Ammon's horn (tissue), 1 donor: Measurements from ENCODE around the gene CARMIL1.
"Not testable (repeated sequence)": the region's sequence is repeated elsewhere in the genome, so short reads cannot be mapped to it uniquely, and the experiment has no call there.

Experiments used
- DNase-seq: peaks from one replicate; pipeline ENCODE4 v3.0.0-alpha.2; 2016; ENCODE audit warnings: low spot score

The CARMIL1 gene

GRCh38 chr6:25277857-25278256 is 1.3 kb upstream of the CARMIL1 start:
- no peak for DNase-seq

DNA sequence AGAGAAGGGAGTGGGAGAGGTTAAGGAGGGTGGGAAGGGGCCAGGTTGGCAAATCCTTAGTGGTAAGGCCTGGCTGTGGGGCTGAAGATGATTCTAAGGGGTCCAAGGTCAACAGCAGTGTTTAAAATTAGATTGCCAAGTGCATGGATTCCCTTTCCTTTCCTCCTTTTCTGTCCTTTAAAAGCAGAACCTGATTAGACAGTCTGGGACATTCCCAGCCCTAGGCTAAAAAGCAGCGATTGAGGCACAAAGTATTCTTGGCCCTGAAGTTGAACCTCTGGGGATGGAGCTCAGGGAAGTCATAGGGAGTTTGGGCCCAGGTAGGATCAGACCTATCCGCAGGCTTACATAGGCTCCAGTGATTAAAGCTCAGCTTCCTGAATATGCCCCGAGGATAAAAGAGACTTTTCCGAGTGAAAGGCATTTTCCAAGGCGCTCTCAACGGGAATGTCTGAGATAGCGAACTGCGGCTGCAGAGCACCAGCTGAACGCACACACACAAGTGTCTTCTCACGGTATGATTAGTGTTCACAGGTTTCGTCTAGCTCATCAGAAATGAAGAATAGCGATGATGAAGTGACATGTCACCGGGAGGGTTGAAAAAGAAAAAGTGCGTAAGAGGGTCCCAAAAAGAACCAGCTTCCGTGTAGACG is 787 bp upstream of the CARMIL1 start:
- no peak for DNase-seq

DNA sequence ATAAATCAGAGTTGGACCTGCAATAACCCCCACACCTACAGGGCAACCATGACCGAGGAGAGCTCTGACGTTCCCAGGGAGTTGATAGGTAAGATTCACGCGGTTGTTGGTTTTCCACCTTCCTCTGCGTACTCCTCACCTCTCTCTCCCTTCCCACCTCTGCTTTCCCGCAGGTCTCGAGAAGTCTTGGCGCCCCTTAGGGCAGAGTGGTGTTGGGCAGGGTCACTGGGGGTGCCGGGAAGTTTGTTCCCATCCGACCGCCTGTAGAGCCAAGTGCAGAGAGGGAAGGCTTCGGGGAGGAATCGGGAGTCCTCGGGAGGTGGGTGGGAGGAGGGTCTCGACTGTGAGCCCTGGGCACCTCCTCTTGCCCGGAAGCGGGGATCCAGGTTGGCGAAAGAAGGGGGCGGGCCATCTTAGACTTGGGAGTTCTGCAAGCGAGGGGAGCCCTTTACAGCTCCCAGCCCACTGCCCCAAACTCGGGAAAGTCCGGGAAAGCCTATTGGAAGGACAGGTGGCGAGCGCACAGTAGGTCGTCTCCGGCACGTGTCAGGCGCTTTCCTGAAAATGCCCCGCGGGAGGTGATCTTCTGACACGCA is 672 bp downstream of the CARMIL1 start:
- no peak for DNase-seq

GRCh38 chr6:25280344-25281074 is 1.3 kb downstream of the CARMIL1 start:
- no peak for DNase-seq

DNA sequence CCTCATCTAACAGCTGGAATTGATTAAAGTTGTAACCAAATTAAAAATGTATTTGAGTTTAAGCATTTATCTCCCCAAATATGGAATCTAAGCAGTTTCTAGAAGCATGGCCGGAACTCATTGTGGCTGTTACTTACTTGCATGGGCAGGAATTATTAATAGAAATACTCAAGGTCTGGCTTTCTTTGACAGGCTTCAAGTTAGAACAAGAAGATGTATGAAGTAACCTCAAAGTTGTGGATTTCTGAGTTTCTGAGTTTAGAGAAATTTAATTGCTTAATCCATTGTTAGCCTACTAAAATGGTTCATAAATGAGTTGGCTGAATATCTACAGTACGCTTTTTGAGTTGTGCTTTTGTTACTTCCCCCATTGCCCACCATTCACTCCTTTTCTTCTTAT is 7.7 kb downstream of the CARMIL1 start:
- DNase-seq = no peak

DNA sequence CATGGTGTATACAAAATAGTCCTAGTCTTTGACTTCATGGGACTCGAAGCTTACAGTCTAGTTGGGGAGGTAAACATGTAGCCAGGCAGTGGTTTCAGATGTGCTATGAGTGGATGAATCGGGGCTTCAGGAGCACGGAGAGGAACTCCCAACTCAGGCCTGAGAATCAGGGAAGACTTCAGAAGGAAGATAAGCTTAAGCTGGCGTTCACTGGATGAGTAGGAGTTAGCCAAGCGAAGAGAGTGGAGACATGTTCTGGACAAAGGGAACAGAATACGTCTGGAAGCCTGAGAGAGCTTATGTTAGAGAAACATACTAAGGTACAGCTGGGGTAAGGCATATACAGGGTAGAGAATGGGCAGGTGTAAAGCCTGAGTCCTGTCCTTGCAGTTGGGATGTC is 8.8 kb downstream of the CARMIL1 start:
- no peak for DNase-seq

DNA sequence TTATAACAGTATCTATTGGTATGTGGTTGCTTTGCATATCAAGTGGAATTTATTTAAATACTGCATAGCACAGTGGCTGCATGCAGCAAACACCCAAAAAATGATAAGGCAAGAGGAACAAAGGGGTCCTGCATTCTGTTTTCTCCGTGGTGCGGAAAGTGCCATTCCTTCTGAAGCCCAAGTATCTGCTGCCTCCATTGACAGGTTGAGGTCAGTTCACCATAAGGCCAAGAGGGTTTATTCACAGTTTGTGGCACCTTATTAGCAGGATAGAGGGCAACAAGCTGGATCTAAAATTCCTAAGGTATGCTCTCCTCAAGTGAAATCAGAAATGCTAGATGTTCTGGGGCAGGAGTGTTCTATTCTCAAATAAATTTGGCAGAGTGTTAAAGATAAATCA is 9.3 kb downstream of the CARMIL1 start:
- no peak for DNase-seq

DNA sequence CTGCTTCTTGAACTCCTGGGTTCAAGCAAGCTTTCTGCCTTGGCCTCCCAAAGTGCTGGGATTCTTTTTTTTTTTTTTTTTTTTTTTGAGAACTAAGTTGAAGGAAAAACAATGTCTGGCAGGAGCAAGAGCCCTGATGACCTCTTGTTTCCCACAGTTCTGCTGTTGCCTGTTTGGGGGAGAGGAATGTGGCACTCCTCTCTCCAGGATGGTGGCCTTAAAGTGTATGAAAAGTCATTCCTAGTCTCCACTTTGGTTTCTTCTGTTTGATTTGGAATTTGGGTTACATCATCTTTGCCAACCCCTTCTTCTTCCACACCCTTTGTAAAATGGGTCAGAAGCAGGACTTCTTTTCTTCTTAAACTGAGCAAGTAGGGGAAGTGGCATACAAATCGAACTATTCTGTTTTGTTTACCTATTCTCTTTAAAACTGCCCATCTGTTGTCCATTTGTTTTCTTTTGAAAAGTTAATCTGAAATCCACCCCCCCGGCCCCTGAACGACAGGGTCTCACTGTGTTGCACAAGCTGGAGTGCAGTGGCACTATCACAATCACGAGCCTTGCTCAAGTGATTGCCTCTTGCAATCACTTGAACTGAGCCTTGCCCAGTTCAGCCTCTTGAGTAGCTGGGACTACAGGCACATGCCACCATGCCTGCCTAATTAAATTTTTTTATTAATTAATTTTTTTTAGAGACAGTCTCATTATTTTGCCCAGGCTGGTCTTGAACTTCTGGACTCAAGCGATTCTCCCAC is 11.3 kb downstream of the CARMIL1 start:
- no peak for DNase-seq

DNA sequence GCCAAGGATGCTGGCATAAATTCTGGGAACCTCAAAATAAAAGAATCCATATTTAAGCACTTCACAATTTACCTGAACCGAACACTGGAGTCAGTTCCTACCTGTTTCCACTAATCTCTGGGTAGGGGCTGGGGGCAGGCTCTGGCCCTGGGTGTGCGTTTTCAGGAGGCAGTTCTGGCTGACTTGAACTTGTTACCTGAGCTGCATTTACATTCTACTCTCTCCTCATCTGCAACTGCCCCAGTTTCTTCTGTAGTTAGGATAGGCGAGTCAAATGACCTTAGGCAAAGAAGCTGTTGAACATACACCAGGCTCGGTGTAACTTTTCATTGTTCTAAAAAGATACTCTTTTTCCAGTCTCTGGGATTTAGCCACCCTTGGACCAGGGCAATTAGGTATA is 13.2 kb downstream of the CARMIL1 start:
- no peak for DNase-seq

DNA sequence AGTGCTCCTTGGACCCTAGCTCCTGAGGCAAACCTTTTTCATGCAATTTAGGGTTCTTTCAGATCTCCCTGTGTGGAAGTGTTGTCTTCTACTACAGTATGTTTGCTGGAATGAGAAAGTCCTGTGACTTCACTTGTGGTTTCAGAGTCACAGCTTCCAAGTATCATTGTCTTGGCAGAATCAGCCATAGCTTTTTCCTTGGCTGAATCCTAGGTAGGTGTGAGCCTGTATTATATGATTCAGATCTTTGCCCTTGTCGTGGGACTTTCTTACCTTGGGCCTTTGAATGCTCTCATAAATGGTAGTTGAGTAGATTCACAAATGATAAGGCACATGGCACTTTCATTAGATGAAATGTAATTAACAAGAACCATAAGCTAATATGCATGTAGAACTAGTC is 16.5 kb downstream of the CARMIL1 start:
- no peak for DNase-seq

- DNase-seq = no peak
These were observed 17.2 kb downstream of the CARMIL1 start for GRCh38 chr6:25296217-25296905.

DNA sequence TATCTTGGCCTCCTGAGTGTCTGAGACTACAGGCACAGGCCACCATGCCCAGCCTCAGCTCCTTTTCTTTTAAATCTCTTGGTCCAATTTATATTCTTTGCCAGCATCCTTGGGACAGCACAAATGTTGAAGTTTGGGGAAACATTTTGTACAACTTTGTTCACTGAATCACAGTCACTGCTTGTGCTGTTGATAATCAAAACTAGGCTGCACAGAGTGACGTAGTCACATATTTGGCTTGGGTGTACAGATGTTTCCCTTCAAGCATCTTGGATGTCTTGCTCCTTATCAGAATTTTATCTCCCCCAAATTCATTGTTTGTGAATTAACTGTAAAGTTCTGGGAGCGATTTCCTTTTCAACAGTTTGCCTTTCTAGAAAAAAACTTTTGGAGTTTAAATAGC is 17.9 kb downstream of the CARMIL1 start:
- DNase-seq = no peak

DNA sequence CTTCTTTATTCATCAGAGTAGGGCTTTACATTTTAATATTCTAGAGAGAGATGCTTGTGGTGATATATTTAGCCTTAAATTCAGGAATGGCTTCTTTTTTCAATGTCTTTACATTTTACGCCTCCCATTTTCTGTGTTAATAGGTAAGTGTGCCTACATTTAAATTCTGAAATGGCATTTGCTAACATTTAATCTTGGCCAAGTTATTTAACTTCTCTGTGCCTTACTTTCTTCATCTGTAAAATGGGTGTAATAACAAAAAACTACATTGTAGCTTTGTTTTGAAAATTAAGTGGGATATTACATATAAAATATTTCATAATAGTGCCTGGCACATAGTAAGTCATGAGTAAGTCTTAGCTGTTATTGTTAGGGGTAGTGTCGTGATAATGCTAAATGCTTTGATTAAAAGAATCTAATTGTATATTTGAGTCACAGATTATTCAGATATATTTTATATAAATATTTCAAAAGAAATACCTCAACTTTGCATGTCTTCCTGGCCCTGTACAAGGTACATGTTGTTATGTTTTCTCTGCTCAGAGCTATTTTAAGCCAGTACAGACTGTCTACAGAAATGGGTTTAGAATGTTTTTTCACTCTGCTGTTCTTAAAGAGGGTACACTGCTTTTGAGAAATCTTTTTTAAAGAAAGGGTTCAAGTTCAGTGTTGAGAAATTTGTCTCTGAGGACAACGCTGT is 18.8 kb downstream of the CARMIL1 start:
- no peak for DNase-seq

GRCh38 chr6:25298523-25298865 is 19.3 kb downstream of the CARMIL1 start:
- DNase-seq = not testable (repeated sequence)

DNA sequence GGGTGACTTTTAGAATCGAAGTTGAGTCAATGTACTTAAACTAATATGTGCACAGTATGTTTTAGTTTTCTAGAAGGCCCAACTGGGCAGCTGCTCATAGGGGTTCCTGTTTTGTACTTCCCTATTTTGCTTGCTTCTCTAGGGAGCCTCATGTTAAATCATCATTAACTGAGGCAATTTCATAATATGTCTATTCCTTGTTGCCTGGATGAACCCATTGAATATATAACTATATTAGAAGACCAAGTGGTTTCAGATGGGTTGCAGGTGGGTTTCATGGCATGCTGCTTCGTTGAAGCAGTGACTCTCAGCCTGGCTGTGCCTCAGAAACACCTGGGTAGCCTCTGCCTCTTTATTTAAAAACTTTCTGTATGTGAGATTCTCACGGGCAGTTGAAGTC is 22.2 kb downstream of the CARMIL1 start:
- no peak for DNase-seq

DNA sequence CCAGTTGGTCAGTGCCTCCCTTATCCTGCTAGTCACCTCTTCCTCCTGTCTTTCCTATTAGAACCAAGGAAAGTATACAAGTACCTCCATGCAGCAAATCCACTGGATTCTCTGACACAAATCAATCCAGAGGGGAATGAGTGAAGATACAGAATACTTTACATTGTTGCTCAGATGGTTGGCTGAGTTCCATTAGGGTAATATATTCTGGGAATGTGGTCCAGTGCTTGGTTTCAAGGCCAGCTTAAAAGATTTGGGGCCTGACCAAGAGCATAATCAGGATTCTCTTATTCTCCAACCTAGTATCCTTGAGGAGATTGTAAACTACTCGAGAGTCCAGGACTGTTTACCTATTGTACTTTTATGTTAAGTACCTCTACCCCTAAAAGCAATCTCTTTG is 23.0 kb downstream of the CARMIL1 start:
- no peak for DNase-seq

DNA sequence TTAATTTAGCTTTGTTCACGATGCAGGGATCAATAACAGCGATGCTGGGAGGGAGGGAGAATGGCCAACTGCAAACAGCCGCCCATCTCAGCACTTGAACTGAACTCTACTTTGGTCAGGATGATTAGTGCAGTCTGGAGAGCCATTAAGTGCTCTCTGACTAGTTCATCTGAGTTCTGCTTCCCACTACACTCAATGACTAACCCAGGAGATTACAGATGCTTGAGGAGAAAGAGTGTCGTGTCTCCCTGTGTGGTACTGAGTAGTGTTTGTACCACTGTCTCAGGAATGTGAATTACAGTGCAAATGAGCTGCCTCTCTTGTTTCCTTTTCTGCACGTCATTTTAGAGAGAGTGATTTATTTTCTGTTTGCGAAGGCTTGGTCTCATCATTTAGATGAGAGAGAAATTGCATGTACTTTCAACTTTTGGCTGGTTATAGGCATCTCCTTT is 23.5 kb downstream of the CARMIL1 start:
- no peak for DNase-seq

GRCh38 chr6:25303254-25303653 is 24.1 kb downstream of the CARMIL1 start:
- DNase-seq = no peak

DNA sequence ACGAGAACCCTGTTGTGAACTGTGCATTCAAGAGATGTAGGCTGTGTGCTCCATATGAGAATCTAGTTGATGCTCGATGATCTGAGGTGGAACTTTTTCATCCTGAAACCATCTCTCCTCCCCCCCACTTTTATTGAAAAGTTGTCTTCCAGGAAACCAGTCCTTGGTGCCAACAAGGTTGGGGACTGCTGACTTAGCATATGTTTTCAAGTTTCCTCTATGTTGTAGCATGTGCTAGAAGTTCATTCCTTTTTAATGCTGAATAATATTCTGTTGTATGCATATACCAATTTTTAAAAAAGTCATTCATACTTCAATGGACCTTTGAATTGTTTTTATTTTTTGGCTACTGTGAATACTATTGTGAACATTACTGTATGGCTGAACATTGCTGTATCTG is 27.2 kb downstream of the CARMIL1 start:
- no peak for DNase-seq

DNA sequence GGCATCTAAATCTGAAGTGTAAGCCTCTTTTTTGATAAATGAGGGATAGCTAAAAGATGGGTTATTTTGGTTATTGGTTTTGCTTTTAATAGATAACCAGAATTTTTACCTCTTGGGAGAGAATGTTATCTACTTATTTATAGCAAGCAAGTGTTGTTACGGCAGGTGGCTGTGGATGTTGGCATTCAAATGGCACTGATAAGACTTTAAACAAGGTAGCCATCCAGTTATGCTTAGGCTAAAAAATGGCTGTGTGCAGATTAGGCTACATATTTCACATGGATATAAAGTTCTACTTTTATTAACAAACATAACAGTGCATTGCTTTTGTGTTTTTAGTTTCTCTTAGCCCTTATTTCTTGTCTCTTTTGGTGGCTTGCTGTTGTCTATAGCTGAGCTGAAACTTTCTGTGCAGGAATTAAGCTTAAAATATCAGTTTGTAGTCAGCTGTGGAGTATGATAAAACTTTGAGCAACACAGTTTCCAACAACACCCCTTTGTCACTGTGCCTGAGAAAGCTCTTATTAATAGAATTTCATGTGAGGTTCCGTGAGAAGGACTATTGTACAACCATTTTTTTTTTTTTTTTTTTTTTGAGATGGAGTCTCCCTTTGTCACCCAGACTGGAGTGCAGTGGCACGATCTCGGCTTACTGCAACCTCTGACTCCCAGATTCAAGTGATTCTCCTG is 28.8 kb downstream of the CARMIL1 start:
- DNase-seq = no peak

DNA sequence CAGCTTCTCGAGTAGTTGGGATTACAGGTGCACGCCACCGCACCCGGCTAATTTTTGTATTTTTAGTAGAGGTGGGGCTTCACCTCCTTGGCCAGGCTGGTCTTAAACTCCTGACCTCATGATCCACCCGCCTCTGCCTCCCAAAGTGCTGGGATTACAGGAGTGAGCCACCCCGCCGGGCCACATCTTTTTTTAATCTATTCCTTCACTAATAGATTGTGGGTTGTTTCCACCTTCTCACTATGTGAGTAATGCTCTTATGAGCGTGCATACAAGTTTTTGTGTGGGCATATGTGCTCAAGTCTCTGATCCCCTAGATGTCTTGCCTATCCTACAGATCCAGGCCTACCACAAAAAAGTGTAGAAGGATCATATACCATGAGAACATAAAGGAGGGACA is 30.7 kb downstream of the CARMIL1 start:
- DNase-seq = no peak
